GM18867 (cell line): Measurements from ENCODE around the gene CST9.
"Not testable (repeated sequence)": the region's sequence is repeated elsewhere in the genome, so short reads cannot be mapped to it uniquely, and the experiment has no call there.

Source experiments
- ATAC-seq: cut with Tn5 transposase; IDR thresholded peaks from one replicate; pipeline ENCODE4 v1.9.1; 2021; ENCODE audit warnings: mild to moderate bottlenecking, moderate library complexity; ENCODE audit not compliant: unreplicated experiment

CST9 gene

GRCh38 chr20:23588434-23589403, 17.0 kb downstream of the CST9 start:
- no peak for ATAC-seq

- ATAC-seq = no peak
These were observed 18.1 kb downstream of the CST9 start for GRCh38 chr20:23587631-23588030.

- ATAC-seq = no peak
These were observed 18.8 kb downstream of the CST9 start for GRCh38 chr20:23586735-23587525.

GRCh38 chr20:23585808-23586734, 19.6 kb downstream of the CST9 start:
- ATAC-seq = no peak

GRCh38 chr20:23585449-23585807, 20.3 kb downstream of the CST9 start:
- no peak for ATAC-seq

- no peak for ATAC-seq
These were observed 21.1 kb downstream of the CST9 start for GRCh38 chr20:23584434-23585199.

GRCh38 chr20:23583526-23583925, 22.2 kb downstream of the CST9 start:
- ATAC-seq = no peak

- no peak for ATAC-seq
These were observed 23.4 kb downstream of the CST9 start for GRCh38 chr20:23582293-23582692.

GRCh38 chr20:23581833-23582232, 23.9 kb downstream of the CST9 start:
- not testable (repeated sequence) for ATAC-seq

- no peak for ATAC-seq
These were observed 30.7 kb downstream of the CST9 start for GRCh38 chr20:23574977-23575376.

GRCh38 chr20:23570178-23570760, 35.4 kb downstream of the CST9 start:
- no peak for ATAC-seq

- ATAC-seq = no peak
These were observed 36.1 kb downstream of the CST9 start for GRCh38 chr20:23569570-23569969.

GRCh38 chr20:23568971-23569330, 36.8 kb downstream of the CST9 start:
- ATAC-seq = no peak

- no peak for ATAC-seq
These were observed 37.3 kb downstream of the CST9 start, which contains the start of gene CST9L for GRCh38 chr20:23568320-23568970. Gene CST9L (minus strand): TSS chr20:23568484. CDS start chr20:23568450, 34 bp downstream.

- no peak for ATAC-seq
These were observed 39.4 kb downstream of the CST9 start for GRCh38 chr20:23566199-23566932.

- ATAC-seq = no peak
These were observed 40.1 kb downstream of the CST9 start for GRCh38 chr20:23565503-23566045.

- no peak for ATAC-seq
These were observed 40.8 kb downstream of the CST9 start for GRCh38 chr20:23564927-23565326.

- ATAC-seq = no peak
These were observed 42.9 kb downstream of the CST9 start for GRCh38 chr20:23562721-23563342.
